Endothelial cell of umbilical vein (primary cell): ENCODE results near the gene INKA1. TPM values are rescaled to one million over a fixed set of nuclear protein-coding genes. Genes with fewer than 3 reads are reported as not detected.

Experiments used
- BruUV-seq: library from RNA; stranded (reverse); fragments of 400-500 nt; replicated peaks from 2 replicates; lab custom pipeline; 2021; lab: Mats Ljungman, UMichigan
- CTCF ChIA-PET: fragments of 300-600, 350-600 bp; sonication (Branson Sonifier 250); formaldehyde crosslinking; loops from one replicate; lab custom pipeline; 2021; ENCODE audit warnings: antibody characterized with exemption, inconsistent platforms; lab: Charles Lee
- POLR2A ChIA-PET: fragments of 300-600, 350-600 bp; sonication (Branson Sonifier 250); formaldehyde crosslinking; loops from one replicate; lab custom pipeline; 2021; ENCODE audit warnings: antibody characterized with exemption, inconsistent platforms; lab: Charles Lee
- DNase-seq: peaks from one replicate; pipeline ENCODE4 v3.0.0-alpha.2; 2011; ENCODE audit warnings: low read depth, low spot score
- FAIRE-seq: peaks from 2 replicates; lab custom pipeline; 2011; peaks lifted over from hg19 to GRCh38; lab: Jason Lieb, UNC
- H2AFZ ChIP-seq: 2 replicates; pipeline ENCODE4 v1.6.0; 2012; ENCODE audit warnings: low read depth, low read length, control low read depth, inconsistent platforms
- H3K27ac ChIP-seq: 2 replicates; pipeline ENCODE4 v1.5.1; 2011; ENCODE audit warnings: low read depth, mild to moderate bottlenecking, control low read depth, low read length, moderate library complexity; ENCODE audit not compliant: insufficient read depth
- H3K27me3 ChIP-seq, 2 experiments: 2 replicates each; pipeline versions ENCODE4 v1.6.0 to v1.6.1; 2011; ENCODE audit warnings: low read length in 2 of 2, mixed read lengths in 1 of 2; ENCODE audit not compliant: control insufficient read depth in 2 of 2, insufficient read depth in 2 of 2
- H3K36me3 ChIP-seq, 2 experiments: 2 replicates in 1 of 2; 3 replicates in 1 of 2; pipeline ENCODE4 v1.5.1; 2011; ENCODE audit warnings: low read length in 2 of 2, mild to moderate bottlenecking in 1 of 2, moderate library complexity in 1 of 2; ENCODE audit not compliant: control insufficient read depth in 2 of 2, insufficient read depth in 2 of 2; ENCODE audit errors: extremely low read depth in 1 of 2
- H3K4me1 ChIP-seq: 3 replicates; pipeline ENCODE4 v1.5.1; 2011; ENCODE audit warnings: mild to moderate bottlenecking, low read length; ENCODE audit not compliant: control insufficient read depth, insufficient read depth; ENCODE audit errors: extremely low read depth
- H3K4me2 ChIP-seq: 2 replicates; pipeline ENCODE4 v1.6.1; 2011; ENCODE audit warnings: low read length, control low read depth, mixed read lengths; ENCODE audit not compliant: insufficient read depth
- H3K4me3 ChIP-seq, 3 experiments: fragments of 200-600 bp in 1 of 3; sonication (generic), shearing (Covaris generic) in 1 of 3; replicated peaks in 1 of 3; 2 replicates each; pipeline ENCODE4 v1.5.1; 2011 to 2016; ENCODE audit warnings: control low read depth in 3 of 3, low read length in 3 of 3, mild to moderate bottlenecking in 2 of 3, inconsistent platforms in 1 of 3, low read depth in 1 of 3, moderate library complexity in 1 of 3; ENCODE audit not compliant: insufficient read depth in 1 of 3
- H3K79me2 ChIP-seq: 2 replicates; pipeline ENCODE4 v1.6.0; 2012; ENCODE audit warnings: low read length, inconsistent platforms; ENCODE audit not compliant: control insufficient read depth, insufficient read depth
- H3K9ac ChIP-seq: replicated peaks from 2 replicates; pipeline ENCODE3; 2011; ENCODE audit warnings: low read length, control low read depth; ENCODE audit not compliant: insufficient read depth; ENCODE audit errors: extremely low read depth
- H3K9me1 ChIP-seq: replicated peaks from 3 replicates; pipeline ENCODE4 v1.6.0; 2011; ENCODE audit warnings: mild to moderate bottlenecking, low read length; ENCODE audit not compliant: control insufficient read depth, insufficient read depth; ENCODE audit errors: extremely low read depth
- H3K9me3 ChIP-seq: replicated peaks from 2 replicates; pipeline ENCODE4 v1.5.1; 2012; ENCODE audit warnings: low read length, inconsistent platforms; ENCODE audit not compliant: control insufficient read depth, insufficient read depth
- H4K20me1 ChIP-seq: replicated peaks from 2 replicates; pipeline ENCODE3; 2011; ENCODE audit warnings: mild to moderate bottlenecking, low read length; ENCODE audit not compliant: control insufficient read depth, insufficient read depth; ENCODE audit errors: extremely low read depth
- EZH2 ChIP-seq: IDR thresholded peaks from 2 replicates; pipeline ENCODE4 v1.6.1; 2012; ENCODE audit warnings: borderline replicate concordance, low read depth, mild to moderate bottlenecking, moderate library complexity, low read length, inconsistent platforms; ENCODE audit not compliant: severe bottlenecking
- FOS ChIP-seq: IDR thresholded peaks from 2 replicates; pipeline ENCODE4 v1.6.1; 2011; ENCODE audit warnings: mild to moderate bottlenecking, low read length, moderate library complexity, borderline replicate concordance; ENCODE audit not compliant: insufficient read depth
- GATA2 ChIP-seq: IDR thresholded peaks from 2 replicates; pipeline ENCODE4 v1.7.0; 2011; ENCODE audit warnings: low read depth, mild to moderate bottlenecking, moderate library complexity, mixed read lengths, low read length; ENCODE audit not compliant: insufficient read length, insufficient read depth
- JUN ChIP-seq: IDR thresholded peaks from 2 replicates; pipeline ENCODE4 v1.6.1; 2011; ENCODE audit warnings: borderline replicate concordance, low read depth; ENCODE audit not compliant: insufficient read length, insufficient read depth
- MYC ChIP-seq: IDR thresholded peaks from one replicate; pipeline ENCODE4 v1.6.1; 2011; ENCODE audit warnings: mild to moderate bottlenecking, low read depth, low read length
- POLR2A ChIP-seq: IDR thresholded peaks from 2 replicates; pipeline ENCODE4 v1.6.1; 2012; ENCODE audit warnings: low read depth, mild to moderate bottlenecking, control low read depth, low read length
- POLR2AphosphoS5 ChIP-seq: IDR thresholded peaks from 2 replicates; pipeline ENCODE4 v1.6.1; 2012; ENCODE audit warnings: low read depth, mild to moderate bottlenecking, control low read depth, low read length, moderate library complexity; ENCODE audit not compliant: insufficient read depth
- dilution Hi-C: fragments of 300-500 bp; cut with MboI; formaldehyde crosslinking; loops from one replicate; pipeline ENCODE4 v1.15.0; 2019; ENCODE audit warnings: low sequenced_read_pairs; ENCODE audit not compliant: extremely low pct_ligation_motif_present
- intact Hi-C: fragments of 100-400 bp; cut with micrococcal nuclease; formaldehyde crosslinking; loops from one replicate; pipeline ENCODE4 v1.10.0; 2022
- polyA plus RNA-seq, 4 experiments: library from polyadenylated mRNA; depleted of rRNA in 3 of 4; stranded (reverse) in 3 of 4; unstranded in 1 of 4; fragments of >200 nt; gene quantifications; 2 replicates each; pipeline versions ENCODE4 v1.2.1 to v1.2.3, GENCODE V29; 2011 to 2012; ENCODE audit warnings: missing spikeins in 1 of 4
- total RNA-seq: library from RNA; stranded (reverse); gene quantifications from 2 replicates; pipeline ENCODE4 v1.2.3, GENCODE V29; 2021
- TF ChIP-seq, protein P1 (sequence below): IDR thresholded peaks from 2 replicates; pipeline ENCODE4 v1.6.1; 2011; ENCODE audit not compliant: insufficient read depth, insufficient read length
- TF ChIP-seq, protein P2 (sequence below), 2 donors: IDR thresholded peaks; 1 replicate in 1 of 2; 2 replicates in 1 of 2; pipeline ENCODE4 v1.5.1; 2011; ENCODE audit warnings: low read length in 2 of 2, mild to moderate bottlenecking in 2 of 2, moderate library complexity in 2 of 2, control low read depth in 1 of 2, inconsistent platforms in 1 of 2, low read depth in 1 of 2; ENCODE audit not compliant: insufficient read depth in 1 of 2; ENCODE audit errors: extremely low read depth in 1 of 2

The INKA1 gene
- total and polyA plus RNA-seq, 2 donors (not counting 3 experiments of a cell fraction or from before 2014, with no cell fraction given) = 24.0 to 37.8 TPM

- peaks cover 4% of the 10 kb centered on the region for H4K20me1 ChIP-seq
- BruUV-seq = no TSS peak
Observed at GRCh38 chr3:49759226-49759625, 43.8 kb upstream of the INKA1 start.

More at GRCh38 chr3:49759226-49759625, 43.8 kb upstream of the INKA1 start:
- H3K9ac ChIP-seq = no peak overlapping the region
- no peak overlapping the region for H3K27ac ChIP-seq
- H3K9me1 ChIP-seq = no peaks in the 10 kb centered on the region
- TF ChIP-seq, protein P1, sequence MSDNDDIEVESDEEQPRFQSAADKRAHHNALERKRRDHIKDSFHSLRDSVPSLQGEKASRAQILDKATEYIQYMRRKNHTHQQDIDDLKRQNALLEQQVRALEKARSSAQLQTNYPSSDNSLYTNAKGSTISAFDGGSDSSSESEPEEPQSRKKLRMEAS = no peak
- TF ChIP-seq POLR2A (no peak), GATA2 (no peak), FOS (no peak), POLR2AphosphoS5 (no peak), EZH2 (no peak), MYC (no peak), JUN (no peak)
- TF ChIP-seq, protein P2, sequence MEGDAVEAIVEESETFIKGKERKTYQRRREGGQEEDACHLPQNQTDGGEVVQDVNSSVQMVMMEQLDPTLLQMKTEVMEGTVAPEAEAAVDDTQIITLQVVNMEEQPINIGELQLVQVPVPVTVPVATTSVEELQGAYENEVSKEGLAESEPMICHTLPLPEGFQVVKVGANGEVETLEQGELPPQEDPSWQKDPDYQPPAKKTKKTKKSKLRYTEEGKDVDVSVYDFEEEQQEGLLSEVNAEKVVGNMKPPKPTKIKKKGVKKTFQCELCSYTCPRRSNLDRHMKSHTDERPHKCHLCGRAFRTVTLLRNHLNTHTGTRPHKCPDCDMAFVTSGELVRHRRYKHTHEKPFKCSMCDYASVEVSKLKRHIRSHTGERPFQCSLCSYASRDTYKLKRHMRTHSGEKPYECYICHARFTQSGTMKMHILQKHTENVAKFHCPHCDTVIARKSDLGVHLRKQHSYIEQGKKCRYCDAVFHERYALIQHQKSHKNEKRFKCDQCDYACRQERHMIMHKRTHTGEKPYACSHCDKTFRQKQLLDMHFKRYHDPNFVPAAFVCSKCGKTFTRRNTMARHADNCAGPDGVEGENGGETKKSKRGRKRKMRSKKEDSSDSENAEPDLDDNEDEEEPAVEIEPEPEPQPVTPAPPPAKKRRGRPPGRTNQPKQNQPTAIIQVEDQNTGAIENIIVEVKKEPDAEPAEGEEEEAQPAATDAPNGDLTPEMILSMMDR (IDR thresholded peaks at IDR 0.05; ENCODE audit: extremely low read depth in 1 of 2, insufficient read depth in 1 of 2, low read depth in 1 of 2, low read length in 2 of 2) = no peak
- ChIA-PET CTCF (no interaction called here), POLR2A (no interaction called here)
- H2AFZ ChIP-seq = no peak overlapping the region
- no peaks in the 10 kb centered on the region for H3K36me3 ChIP-seq
- DNase-seq (no peak), FAIRE-seq (no peak)
- peaks cover 61% of the 10 kb centered on the region for H3K79me2 ChIP-seq
- H3K4me1 ChIP-seq = no peaks in the 10 kb centered on the region
- intact Hi-C loops = no loop called here
- H3K9me3 ChIP-seq = no peaks in the 10 kb centered on the region
- H3K27me3 ChIP-seq = no peaks in the 10 kb centered on the region
- dilution Hi-C loops = no loop called here
- no peak overlapping the region for H3K4me3 ChIP-seq
- no peak overlapping the region for H3K4me2 ChIP-seq
